Astrocyte (in vitro differentiated cells and primary cell): ENCODE results near the gene VEPH1.

Source experiments
- EZH2 ChIP-seq: IDR thresholded peaks from 2 replicates; pipeline ENCODE4 v1.6.1; 2012; ENCODE audit warnings: mild to moderate bottlenecking, low read length, inconsistent platforms; ENCODE audit not compliant: insufficient read depth
- TF ChIP-seq, protein P1 (sequence below): IDR thresholded peaks from 2 replicates; pipeline ENCODE4 v1.5.1; 2011; ENCODE audit warnings: low read depth, mild to moderate bottlenecking, inconsistent platforms, low read length, moderate library complexity; ENCODE audit not compliant: insufficient read depth

DNA sequence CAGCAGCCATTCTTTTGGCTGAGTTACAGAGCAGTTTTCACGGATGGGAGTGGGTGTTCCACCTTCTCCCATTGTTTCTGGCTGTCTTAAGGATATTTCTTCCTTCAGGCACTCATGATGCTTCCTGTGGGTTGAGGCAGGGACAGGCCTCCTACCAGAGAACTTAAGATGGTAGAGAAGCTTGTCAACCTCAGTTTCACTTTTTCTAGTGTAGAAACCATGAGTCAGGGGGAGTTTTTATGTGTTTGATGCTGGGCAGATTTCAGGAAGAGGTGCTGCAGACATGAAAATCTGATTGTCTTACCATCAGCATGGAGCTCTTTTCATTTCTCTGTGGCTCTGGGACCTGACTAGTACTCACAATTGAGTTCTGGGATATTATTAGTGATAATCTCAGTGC, 48.7 kb upstream of the VEPH1 start:
- TF ChIP-seq, protein P1, sequence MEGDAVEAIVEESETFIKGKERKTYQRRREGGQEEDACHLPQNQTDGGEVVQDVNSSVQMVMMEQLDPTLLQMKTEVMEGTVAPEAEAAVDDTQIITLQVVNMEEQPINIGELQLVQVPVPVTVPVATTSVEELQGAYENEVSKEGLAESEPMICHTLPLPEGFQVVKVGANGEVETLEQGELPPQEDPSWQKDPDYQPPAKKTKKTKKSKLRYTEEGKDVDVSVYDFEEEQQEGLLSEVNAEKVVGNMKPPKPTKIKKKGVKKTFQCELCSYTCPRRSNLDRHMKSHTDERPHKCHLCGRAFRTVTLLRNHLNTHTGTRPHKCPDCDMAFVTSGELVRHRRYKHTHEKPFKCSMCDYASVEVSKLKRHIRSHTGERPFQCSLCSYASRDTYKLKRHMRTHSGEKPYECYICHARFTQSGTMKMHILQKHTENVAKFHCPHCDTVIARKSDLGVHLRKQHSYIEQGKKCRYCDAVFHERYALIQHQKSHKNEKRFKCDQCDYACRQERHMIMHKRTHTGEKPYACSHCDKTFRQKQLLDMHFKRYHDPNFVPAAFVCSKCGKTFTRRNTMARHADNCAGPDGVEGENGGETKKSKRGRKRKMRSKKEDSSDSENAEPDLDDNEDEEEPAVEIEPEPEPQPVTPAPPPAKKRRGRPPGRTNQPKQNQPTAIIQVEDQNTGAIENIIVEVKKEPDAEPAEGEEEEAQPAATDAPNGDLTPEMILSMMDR = no peak
- no peak for TF ChIP-seq EZH2
